H1 (cell line): ENCODE measurements around the gene NCLN. TPM values are rescaled to one million over a fixed set of nuclear protein-coding genes. Genes with fewer than 3 reads are reported as not detected.
"Not testable (repeated sequence)": the region's sequence is repeated elsewhere in the genome, so short reads cannot be mapped to it uniquely, and the experiment has no call there.

ENCODE experiments used
- CTCF ChIA-PET: fragments of 300-600 bp; sonication (Branson Sonifier 250); formaldehyde crosslinking; loops from one replicate; lab custom pipeline; 2021; ENCODE audit not compliant: partially characterized antibody; lab: Charles Lee
- POLR2A ChIA-PET: fragments of 300-600 bp; sonication (Branson Sonifier 250); formaldehyde crosslinking; loops from one replicate; lab custom pipeline; 2021; ENCODE audit warnings: inconsistent platforms; ENCODE audit not compliant: partially characterized antibody; lab: Charles Lee
- DNase-seq, 2 experiments: peaks; one replicate each; pipeline versions ENCODE4 v3.0.0 to v3.0.0-alpha.2; 2010 to 2022; ENCODE audit warnings: low spot score in 2 of 2, low read depth in 1 of 2, mixed read lengths in 1 of 2
- FAIRE-seq: peaks from 2 replicates; lab custom pipeline; 2011; peaks lifted over from hg19 to GRCh38; lab: Jason Lieb, UNC
- H2AFZ ChIP-seq: 2 replicates; pipeline ENCODE4 v1.8.1; 2012; ENCODE audit warnings: low read length, inconsistent platforms
- H2AK5ac ChIP-seq: 2 replicates; pipeline ENCODE4 v1.6.1; 2013; ENCODE audit warnings: low read depth, low read length
- H2BK120ac ChIP-seq: replicated peaks from 2 replicates; pipeline ENCODE3; 2013; ENCODE audit warnings: low read depth, low read length, inconsistent platforms
- H2BK12ac ChIP-seq: 2 replicates; pipeline ENCODE4 v1.6.1; 2013; ENCODE audit warnings: low read depth, low read length
- H2BK15ac ChIP-seq: 2 replicates; pipeline ENCODE4 v1.6.1; 2013; ENCODE audit warnings: low read length
- H2BK20ac ChIP-seq: 2 replicates; pipeline ENCODE4 v1.6.1; 2013; ENCODE audit warnings: low read length
- H2BK5ac ChIP-seq: 2 replicates; pipeline ENCODE4 v1.6.1; 2013; ENCODE audit warnings: low read depth, low read length
- H3K14ac ChIP-seq: 2 replicates; pipeline ENCODE4 v1.6.1; 2013; ENCODE audit warnings: inconsistent platforms; ENCODE audit not compliant: insufficient read length
- H3K18ac ChIP-seq: 2 replicates; pipeline ENCODE4 v1.6.1; 2013; ENCODE audit warnings: low read length; ENCODE audit errors: extremely low read depth
- H3K23ac ChIP-seq: 2 replicates; pipeline ENCODE4 v1.6.1; 2013; ENCODE audit warnings: inconsistent platforms; ENCODE audit not compliant: insufficient read length
- H3K23me2 ChIP-seq: 2 replicates; pipeline ENCODE4 v1.6.1; 2013; ENCODE audit warnings: low read depth, low read length
- H3K27ac ChIP-seq: 2 replicates; pipeline ENCODE4 v1.6.1; 2011; ENCODE audit warnings: low read depth, low read length, inconsistent platforms
- H3K27me3 ChIP-seq, 4 experiments: replicated peaks in 1 of 4; 1 replicate in 1 of 4; 2 replicates in 3 of 4; pipeline versions ENCODE4 v1.6.1 to v1.8.1; 2011 to 2013; ENCODE audit warnings: low read length in 3 of 4, mild to moderate bottlenecking in 3 of 4, inconsistent platforms in 2 of 4, mixed read lengths in 2 of 4, moderate library complexity in 1 of 4; ENCODE audit not compliant: control insufficient read depth in 3 of 4, insufficient read depth in 3 of 4; ENCODE audit errors: extremely low read depth in 1 of 4
- H3K36me3 ChIP-seq, 4 experiments: 2 replicates each; pipeline versions ENCODE4 v1.6.1 to v1.8.1; 2011 to 2013; ENCODE audit warnings: mild to moderate bottlenecking in 4 of 4, low read length in 3 of 4, moderate library complexity in 2 of 4, control low read depth in 1 of 4, inconsistent platforms in 1 of 4; ENCODE audit not compliant: insufficient read depth in 4 of 4, control insufficient read depth in 2 of 4
- H3K4ac ChIP-seq: replicated peaks from 2 replicates; pipeline ENCODE3; 2013; ENCODE audit warnings: low read length, low read depth, mixed read lengths, inconsistent platforms; ENCODE audit not compliant: insufficient read length
- H3K4me1 ChIP-seq, 4 experiments: replicated peaks in 1 of 4; 1 replicate in 1 of 4; 2 replicates in 3 of 4; pipeline versions ENCODE4 v1.6.1 to v1.8.1; 2011 to 2013; ENCODE audit warnings: low read length in 3 of 4, inconsistent platforms in 2 of 4, mixed read lengths in 1 of 4; ENCODE audit not compliant: insufficient read depth in 4 of 4, control insufficient read depth in 3 of 4
- H3K4me2 ChIP-seq, 2 experiments: 2 replicates each; pipeline versions ENCODE4 v1.6.1 to v1.8.1; 2011 to 2013; ENCODE audit warnings: low read depth in 2 of 2, low read length in 2 of 2, control low read depth in 1 of 2, inconsistent platforms in 1 of 2, mild to moderate bottlenecking in 1 of 2; ENCODE audit not compliant: insufficient read depth in 1 of 2
- H3K4me3 ChIP-seq, 4 experiments: fragments of 200-600, 300-600 bp in 1 of 4; sonication (generic), shearing (Covaris generic), sonication (Bioruptor Twin) in 1 of 4; 2 replicates each; pipeline versions ENCODE4 v1.5.1 to v1.8.1; 2011 to 2016; ENCODE audit warnings: low read length in 4 of 4, low read depth in 3 of 4, control low read depth in 2 of 4, inconsistent platforms in 2 of 4, mild to moderate bottlenecking in 2 of 4, mixed read lengths in 1 of 4, moderate library complexity in 1 of 4; ENCODE audit not compliant: insufficient read depth in 2 of 4; ENCODE audit errors: extremely low read depth in 1 of 4
- H3K56ac ChIP-seq: replicated peaks from 2 replicates; pipeline ENCODE3; 2013; ENCODE audit warnings: low read depth, mild to moderate bottlenecking, mixed read lengths, low read length, inconsistent platforms; ENCODE audit not compliant: insufficient read length
- H3K79me1 ChIP-seq: 2 replicates; pipeline ENCODE4 v1.6.1; 2013; ENCODE audit warnings: low read depth, low read length, control low read depth
- H3K79me2 ChIP-seq, 2 experiments: 2 replicates each; pipeline versions ENCODE4 v1.6.1 to v1.8.1; 2012 to 2013; ENCODE audit warnings: low read length in 2 of 2, mild to moderate bottlenecking in 2 of 2, inconsistent platforms in 1 of 2; ENCODE audit not compliant: insufficient read depth in 2 of 2, control insufficient read depth in 1 of 2
- H3K9ac ChIP-seq, 4 experiments: replicated peaks in 1 of 4; 1 replicate in 1 of 4; 2 replicates in 3 of 4; pipeline versions ENCODE4 v1.6.1 to v1.8.1; 2011 to 2013; ENCODE audit warnings: low read depth in 3 of 4, low read length in 3 of 4, control low read depth in 2 of 4, mild to moderate bottlenecking in 2 of 4, moderate library complexity in 2 of 4, inconsistent platforms in 1 of 4; ENCODE audit errors: extremely low read depth in 1 of 4
- H3K9me3 ChIP-seq, 2 experiments: 2 replicates each; pipeline versions ENCODE4 v1.6.1 to v1.8.1; 2012 to 2013; ENCODE audit warnings: mild to moderate bottlenecking in 2 of 2, moderate library complexity in 2 of 2, control low read depth in 1 of 2, inconsistent platforms in 1 of 2, low read depth in 1 of 2, low read length in 1 of 2, mixed read lengths in 1 of 2; ENCODE audit not compliant: insufficient read depth in 2 of 2
- H4K20me1 ChIP-seq, 2 experiments: replicated peaks in 1 of 2; 2 replicates each; pipeline versions ENCODE3 to v1.8.1; 2011 to 2013; ENCODE audit warnings: inconsistent platforms in 2 of 2, low read length in 2 of 2, mild to moderate bottlenecking in 1 of 2; ENCODE audit not compliant: insufficient read depth in 2 of 2, control insufficient read depth in 1 of 2
- H4K5ac ChIP-seq: 2 replicates; pipeline ENCODE4 v1.6.1; 2013; ENCODE audit warnings: low read length, low read depth, mixed read lengths, inconsistent platforms; ENCODE audit not compliant: insufficient read length
- H4K8ac ChIP-seq: 2 replicates; pipeline ENCODE4 v1.8.0; 2013; ENCODE audit warnings: mild to moderate bottlenecking, moderate library complexity, low read length, inconsistent platforms; ENCODE audit not compliant: insufficient read depth; ENCODE audit errors: extremely low read depth
- H4K91ac ChIP-seq: replicated peaks from 2 replicates; pipeline ENCODE3; 2013; ENCODE audit warnings: low read length, mixed read lengths, inconsistent platforms; ENCODE audit not compliant: insufficient read length
- WGBS, 2 experiments: shearing (Covaris generic) in 1 of 2; methylation state at CpG; one replicate each; pipeline versions ENCODE4 v1.1.6 to v1.1.7; 2013 to 2015; ENCODE audit warnings: low lambda C conversion rate in 2 of 2, mixed read lengths in 2 of 2, inconsistent platforms in 1 of 2, low coverage in 1 of 2, missing lambda C conversion rate in 1 of 2; ENCODE audit not compliant: insufficient replicate concordance in 2 of 2, insufficient coverage in 1 of 2, insufficient read length in 1 of 2; ENCODE audit errors: extremely low coverage in 1 of 2, missing lambda C conversion rate in 1 of 2; 5-methylcytosine and 5-hydroxymethylcytosine counted together
- polyA plus RNA-seq, 7 experiments: library from polyadenylated mRNA; depleted of rRNA in 3 of 7; stranded (reverse) in 5 of 7; unstranded in 2 of 7; fragments of >200 nt in 5 of 7; fragments of 200-250 nt in 2 of 7; gene quantifications; 1 replicate in 5 of 7; 2 replicates in 1 of 7; 4 replicates in 1 of 7; pipeline versions ENCODE4 v1.2.1 to v1.2.3, GENCODE V29; 2011 to 2013; ENCODE audit warnings: missing spikeins in 2 of 7, mixed read lengths in 2 of 7
- total RNA-seq: library from RNA; stranded (reverse); fragmentation: NEBNext Ultra II Directional; extraction: Animal tissue kit (Norgen Biotek cat#: 25700); gene quantifications from 2 replicates; pipeline ENCODE4 v1.2.1, GENCODE V29; 2021

NCLN gene
- total and polyA plus RNA-seq, 2 of the 8 experiments (the other 6 are each of a cell fraction or from before 2014, with no cell fraction given), result 89.2 to 103 TPM

GRCh38 chr19:3221576-3221975, 35.8 kb downstream of the NCLN start:
- H2BK15ac ChIP-seq, H3K4ac ChIP-seq, H3K36me3 ChIP-seq, H2BK12ac ChIP-seq, H3K79me2 ChIP-seq, H4K91ac ChIP-seq, H3K27me3 ChIP-seq, H3K79me1 ChIP-seq, H2AFZ ChIP-seq, H4K8ac ChIP-seq, H3K18ac ChIP-seq, H3K23ac ChIP-seq, H3K23me2 ChIP-seq, H3K27ac ChIP-seq, H2BK20ac ChIP-seq, DNase-seq, H3K4me3 ChIP-seq, H3K56ac ChIP-seq, H3K4me1 ChIP-seq, H3K9me3 ChIP-seq, H2AK5ac ChIP-seq, H2BK120ac ChIP-seq, H3K4me2 ChIP-seq, H4K20me1 ChIP-seq, H2BK5ac ChIP-seq, FAIRE-seq, H3K14ac ChIP-seq, H4K5ac ChIP-seq, H3K9ac ChIP-seq: not testable (repeated sequence)
- ChIA-PET POLR2A (interaction anchor here (1.5 kb wide), 1 partner anchor 9 kb away, joined by 3 read pairs; no protein-coding TSS in a partner anchor), CTCF (interaction anchor here (0.7 to 4.3 kb wide), 3 partner anchors 11 to 32 kb away, joined by 3 to 19 read pairs (median 3); no protein-coding TSS in a partner anchor)
- 72% methylated on average over 5 of the region's 5 CpGs; no CpG with 5 or more reads in 1 of the 2 experiments for WGBS, 2 experiments
